ENCODE results near the gene TRAPPC2L.

Gene TRAPPC2L

DNA sequence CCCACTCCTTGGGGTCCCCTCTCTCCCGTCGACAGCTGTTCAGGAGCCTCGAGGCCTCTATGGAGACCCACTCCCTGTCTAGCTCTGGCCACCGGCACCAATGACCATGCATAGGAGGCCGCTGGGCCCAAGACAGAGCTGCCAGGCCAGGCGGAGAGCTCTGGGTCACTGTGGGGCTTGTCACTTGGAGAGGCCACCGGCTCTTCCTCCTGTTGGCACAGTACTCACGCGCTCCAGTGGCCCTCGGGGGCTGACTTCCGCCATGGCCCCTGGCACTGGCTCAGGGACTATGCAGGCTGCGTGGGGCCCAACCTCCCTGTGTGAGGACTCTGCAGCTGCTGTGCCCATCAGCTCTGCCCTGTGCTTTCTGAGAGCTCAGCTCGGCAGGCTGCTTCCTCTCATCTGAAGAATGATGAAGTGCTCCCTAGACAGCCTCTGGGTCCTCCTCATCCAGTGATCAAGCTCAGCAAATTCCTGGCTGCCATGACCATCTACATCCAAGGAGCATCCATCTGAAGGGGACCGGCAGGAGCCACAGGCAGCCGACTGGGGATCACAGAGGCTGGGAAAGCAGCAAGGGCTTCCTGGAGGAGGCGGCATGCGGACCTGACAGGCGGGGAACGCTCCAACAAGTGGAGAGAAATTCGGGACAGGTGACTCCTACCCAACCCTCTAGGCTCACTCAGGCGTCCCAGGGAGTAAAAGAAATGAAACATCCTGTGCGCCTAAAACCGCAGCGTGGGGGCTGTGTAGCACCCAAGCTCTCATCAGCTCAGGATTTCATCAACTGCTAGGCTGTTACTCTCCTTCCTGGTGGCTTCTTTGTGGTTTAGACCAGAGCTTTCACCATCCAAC is 17.0 kb upstream of the TRAPPC2L start:
- FAIRE-seq: no peak

DNA sequence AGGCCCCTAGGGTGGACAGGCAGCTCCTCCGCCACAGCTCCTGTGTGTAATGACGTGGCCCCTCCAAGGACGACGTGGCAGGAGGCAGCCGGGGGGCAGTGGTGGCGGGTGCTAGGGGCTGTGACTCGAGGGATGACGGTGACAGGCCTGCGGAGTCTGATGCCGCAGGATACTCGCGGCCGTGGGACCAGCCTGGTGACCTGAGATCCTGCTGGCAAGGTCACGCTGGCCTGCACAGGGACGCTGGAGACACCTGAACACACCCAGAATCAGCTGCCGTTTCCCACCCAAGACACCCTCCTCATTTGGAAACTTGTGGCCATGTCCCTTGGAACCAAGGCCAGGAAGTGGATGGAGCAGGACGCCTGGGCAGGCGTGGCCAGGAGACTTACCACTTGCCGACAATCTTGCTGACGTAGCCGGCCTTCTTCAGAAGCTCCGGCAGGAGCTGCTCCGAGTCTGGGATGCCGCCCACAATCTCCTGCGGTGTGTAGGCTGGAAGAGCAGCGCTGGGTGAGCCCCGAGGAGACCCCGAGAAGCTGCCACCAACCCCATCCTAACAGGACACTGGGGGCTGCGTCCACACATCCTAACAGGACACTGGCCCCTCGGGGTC is 16.2 kb upstream of the TRAPPC2L start:
- no peak for FAIRE-seq

DNA sequence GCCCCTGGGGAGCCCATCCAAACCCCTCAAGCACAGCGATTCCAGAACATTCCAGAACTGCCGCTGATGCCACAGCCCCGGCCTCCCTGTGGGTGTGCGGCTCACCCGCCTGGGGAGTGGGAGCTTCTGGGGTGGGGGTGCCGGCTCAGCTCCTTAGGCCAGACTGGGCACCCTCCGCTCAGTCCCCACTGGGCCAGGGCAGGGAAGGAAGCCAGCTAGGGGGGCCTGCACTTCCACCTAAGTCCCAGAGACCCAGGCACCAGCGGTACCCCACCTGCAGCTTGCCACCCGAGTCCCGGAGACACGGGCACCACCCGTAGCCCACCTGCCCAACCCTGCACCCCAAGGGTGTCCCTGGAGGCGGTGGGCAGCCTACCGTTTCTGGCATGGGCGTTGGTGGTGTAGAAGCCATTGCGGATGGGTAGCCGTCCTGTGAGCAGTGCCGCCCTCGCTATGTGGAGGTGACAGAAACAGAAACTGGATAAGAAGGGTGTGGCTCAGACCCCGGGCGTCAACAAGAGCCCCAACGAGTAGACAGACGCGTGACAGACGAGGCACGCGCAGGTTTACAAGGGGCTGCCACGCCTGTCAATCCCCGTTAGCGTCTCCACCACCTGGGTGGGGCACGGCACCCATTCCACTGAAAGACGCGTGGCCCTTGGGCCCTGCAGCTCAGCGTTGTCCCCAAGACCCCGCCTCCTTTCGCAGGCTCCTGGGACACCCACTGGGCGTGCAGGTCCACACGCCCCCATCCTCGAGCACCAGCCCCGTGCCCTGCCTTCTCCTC is 15.2 kb upstream of the TRAPPC2L start:
- no peak for FAIRE-seq

DNA sequence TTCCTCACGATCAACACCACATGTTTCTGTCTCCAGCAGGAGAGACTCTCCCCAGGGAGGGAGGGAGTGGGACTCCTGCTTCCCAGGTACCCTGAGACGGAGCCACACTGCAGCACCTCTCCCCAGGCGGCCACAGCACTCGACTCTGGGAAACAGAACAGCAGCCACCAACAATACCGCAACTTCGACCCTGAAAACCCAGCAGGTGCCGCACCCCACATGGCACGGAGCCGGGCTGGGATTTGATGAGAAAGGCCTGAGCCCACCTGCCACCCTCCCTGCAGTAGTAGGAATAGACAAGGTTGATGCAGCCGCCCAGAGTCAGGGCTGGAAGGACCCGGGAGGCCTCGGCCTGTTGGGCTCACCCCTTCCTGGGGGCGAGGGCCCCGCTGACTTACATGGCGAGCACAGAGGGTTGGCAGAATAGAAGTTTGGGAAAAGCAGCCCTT is 14.6 kb upstream of the TRAPPC2L start:
- FAIRE-seq: no peak

DNA sequence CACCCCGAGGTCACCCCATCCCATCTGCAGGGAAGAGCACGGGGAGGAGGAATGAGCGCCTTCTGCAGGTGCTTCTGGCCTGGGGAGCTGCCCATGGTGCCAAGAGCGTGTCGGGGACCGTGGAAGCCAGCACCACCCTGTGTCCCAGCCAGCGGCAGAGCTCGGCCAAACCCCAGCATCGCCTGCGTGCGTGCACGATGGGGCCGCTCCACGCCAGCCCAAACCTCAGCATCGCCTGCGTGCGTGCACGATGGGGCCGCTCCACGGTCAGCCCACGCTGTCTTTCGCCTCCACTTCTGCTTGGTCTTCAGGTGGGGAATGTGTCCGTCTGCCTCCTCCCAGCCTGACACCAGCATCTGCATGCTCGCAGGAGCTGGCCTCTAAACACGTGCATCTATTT is 14.1 kb upstream of the TRAPPC2L start:
- no peak for FAIRE-seq

DNA sequence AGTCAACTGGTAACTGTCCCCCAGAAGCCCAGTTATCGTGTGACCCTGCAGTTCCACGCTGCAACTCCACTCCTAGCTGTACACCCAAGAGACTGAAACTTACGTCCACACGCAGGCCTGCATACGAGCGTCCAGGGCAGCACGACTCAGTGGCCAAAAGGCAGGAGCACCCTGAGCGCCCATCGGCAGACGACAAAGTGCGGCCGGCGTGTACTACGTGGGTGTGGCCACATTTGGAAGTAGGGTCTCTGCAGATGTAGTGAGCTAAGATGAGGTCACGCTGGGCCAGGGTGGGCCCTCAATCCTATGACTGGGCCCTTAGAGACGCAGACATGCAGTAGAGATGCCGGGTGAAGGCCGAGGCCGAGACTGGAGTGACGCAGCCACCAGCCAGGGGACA is 13.7 kb upstream of the TRAPPC2L start:
- no peak for FAIRE-seq

DNA sequence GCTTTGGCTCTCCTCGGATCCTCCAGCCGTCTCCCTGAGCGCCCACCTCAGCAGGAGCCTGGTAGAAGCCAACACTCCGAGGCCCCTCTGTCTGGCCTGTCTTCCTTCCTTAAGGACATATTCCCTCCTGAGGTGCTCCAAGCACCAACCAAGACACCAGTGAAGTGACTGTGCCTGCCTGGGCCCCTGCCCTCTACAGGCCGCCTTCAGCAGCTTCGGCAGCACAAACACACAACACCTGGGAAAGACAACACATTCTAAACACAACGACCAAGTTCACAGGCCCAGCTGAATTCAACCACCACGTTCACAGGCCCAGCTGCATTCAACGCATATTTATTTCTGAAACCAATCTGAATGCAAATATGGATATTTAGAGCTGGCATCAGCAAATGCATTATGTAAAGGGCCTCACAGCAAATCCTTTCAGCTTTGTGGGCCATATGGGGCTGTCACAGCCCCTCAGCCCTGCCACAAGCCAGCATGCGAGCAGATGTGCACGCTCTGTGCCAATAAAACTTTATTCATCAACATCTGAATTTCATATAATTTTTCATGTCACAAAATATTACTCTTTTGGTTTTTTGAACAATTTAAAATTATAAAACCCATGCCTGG is 12.4 kb upstream of the TRAPPC2L start:
- no peak for FAIRE-seq

DNA sequence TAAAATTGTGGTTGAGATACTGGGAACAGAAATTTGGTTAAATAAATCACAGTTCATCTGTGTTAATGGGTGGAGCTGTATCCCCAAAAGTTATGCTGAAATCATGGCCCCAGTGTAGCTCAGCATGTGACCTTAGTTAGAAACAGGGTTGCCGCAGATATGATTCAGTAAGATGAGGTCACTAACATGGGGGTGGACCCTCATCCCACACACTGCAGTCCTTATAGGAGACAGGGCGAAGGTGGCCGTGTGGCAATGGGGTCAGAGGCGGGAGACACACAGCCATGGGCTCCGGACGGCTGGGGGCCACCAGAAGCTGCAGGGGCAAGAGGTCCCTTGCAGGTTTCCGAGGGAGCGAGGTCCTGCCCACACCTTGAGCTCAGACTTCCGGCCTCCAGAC is 10.8 kb upstream of the TRAPPC2L start:
- no peak for FAIRE-seq

DNA sequence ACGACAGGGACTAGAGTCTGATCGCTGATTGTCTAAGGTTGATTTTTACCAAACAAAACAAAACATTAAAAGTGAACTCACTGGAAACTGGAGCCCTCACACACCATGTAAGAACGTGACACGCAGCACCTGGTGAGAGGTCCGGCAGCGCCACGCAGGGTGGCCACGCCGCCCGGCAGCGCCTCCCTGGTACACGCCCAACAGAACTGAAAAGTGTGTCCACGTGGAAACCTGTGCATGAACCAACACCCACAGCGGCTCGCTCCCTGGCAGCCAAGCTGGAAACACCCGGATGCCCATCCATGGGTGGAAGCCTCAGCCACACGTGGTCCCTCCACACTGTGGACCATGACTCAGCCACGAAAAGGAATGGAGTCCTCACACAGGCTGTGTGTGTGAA is 9.3 kb upstream of the TRAPPC2L start:
- no peak for FAIRE-seq

DNA sequence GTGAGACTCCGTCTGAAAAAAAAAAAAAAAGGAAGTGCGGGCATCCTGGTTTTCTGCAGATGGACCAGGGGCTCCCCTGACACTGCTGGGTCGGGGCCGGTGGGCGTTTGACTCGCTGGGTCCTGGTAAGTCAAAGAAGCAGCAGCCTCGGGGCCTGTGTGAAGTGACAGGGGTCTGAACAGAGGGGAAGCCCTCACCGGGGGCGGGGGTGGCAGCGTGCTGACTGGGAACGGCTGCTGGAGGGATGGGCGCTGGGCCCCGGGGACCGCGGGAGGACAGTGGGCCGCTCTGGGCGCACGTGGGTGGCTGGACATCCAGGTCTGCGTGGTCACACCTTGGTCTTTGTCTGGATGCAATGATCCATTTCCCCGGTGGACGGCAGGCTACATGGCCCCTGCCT is 8.4 kb upstream of the TRAPPC2L start:
- FAIRE-seq: no peak

DNA sequence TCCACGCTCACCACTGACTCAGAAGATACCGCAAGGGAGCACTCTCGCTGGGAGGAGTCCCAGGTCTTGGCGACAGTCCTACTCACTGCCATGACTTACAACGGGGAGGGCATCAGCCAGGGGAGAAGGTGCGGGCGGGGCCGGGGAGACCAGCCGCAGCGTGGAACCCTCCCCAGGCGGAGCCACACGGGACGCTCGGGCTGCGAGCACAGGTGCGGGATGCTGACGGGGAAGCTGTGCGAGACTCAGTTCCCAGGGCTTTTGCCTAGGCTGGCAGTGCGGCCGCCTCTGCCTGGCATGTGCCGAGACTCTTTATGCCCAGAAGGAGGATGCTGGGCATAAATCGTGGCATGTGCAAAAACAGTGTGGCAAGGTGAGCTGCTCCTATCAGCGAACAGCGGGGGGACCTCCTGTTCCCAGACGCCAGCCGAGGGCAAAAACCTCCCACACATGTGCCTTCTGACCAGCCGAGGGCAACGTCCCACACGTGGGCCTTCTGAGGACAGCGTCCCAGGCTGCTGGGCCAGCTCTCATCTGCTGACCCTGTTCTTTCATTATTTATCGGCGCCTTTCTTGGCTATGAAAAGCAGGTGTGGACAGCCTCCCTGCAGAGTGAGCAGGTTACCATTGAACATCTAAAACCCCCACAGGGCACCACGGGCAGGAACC is 6.3 kb upstream of the TRAPPC2L start:
- FAIRE-seq: no peak

DNA sequence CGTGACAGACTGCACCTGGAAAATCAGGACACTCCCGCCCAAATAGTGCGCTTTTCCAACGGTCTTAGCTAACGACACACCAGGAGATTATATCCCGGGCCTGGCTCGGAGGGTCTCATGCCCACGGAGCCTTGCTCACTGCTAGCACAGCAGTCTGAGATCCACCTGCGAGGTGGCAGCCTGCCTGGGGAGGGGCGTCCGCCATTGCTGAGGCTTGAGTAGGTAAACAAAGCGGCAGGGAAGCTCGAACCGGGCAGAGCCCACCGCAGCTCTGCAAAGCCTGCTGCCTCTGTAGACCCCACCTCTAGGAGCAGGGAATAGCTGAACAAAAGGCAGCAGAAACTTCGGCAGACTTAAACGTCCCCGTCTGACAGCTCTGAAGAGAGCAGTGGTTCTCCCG is 5.3 kb upstream of the TRAPPC2L start:
- FAIRE-seq: no peak

DNA sequence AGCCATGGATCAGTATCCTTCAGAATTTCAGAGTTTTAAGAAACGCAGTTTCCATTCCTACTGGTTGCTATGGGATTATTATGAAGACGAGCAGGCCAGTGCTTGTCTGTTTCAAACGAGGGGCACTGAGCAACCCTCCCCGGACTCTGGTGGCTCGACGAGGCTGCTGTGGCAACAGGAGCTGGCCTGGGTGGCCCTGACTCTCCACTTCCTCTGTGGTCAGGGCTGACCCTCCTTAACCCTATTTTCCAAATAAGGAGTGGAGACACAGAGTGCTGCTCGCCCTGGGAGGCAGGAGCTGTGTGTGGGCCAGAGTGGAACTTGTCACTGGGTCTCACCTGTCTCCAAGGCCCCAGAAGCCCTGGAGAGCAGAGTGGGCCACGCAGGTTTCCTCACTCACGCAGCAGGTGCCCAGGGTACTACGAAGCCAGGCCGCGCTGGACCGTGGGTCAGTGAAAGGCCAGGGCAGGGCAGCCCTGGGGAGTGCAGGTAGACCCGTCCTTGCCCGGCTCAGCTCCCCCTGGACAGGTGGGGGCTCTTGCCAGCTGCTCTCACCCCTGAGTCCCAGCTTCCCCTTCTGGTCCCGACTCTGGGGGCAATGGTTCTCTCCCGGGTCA is 3.5 kb upstream of the TRAPPC2L start:
- FAIRE-seq: no peak

DNA sequence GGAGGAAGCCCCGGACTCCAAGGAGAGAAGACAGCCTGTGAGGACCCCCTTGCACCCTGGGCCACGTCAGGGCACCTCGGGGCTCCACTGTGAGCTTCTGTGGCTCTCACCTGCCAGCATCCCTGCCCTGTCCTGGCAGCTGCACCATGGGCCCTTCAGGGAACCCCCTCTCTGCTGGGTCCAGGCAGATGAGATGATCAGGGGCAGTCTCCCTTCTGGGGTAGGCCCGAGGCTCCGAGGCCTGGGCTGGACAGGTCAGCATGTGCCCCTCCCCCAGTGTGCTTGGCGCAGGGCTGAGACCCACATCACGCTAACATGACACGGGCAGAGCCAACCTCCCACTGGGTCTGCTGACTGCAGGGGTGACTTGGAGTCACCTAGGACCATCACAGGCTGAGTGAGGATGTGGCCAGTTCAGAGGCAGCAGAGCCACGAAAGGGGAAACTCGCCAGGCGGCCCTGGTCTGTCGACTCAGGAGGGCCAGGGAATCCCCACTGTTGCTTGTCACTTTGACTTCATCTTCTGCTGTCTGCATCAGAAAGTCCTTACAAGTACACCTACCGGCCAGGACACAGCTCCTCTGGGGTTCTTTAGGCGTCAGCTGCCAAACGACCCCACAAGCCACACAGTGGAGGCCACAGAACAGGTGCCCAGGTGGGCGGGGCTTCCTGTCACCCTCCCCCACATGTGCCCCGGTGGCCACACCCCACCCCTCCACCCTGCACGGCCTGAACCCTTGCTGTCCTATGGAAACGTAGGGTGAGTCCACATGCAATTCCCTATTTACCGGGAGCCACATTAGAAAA is 2.4 kb upstream of the TRAPPC2L start:
- FAIRE-seq: no peak

DNA sequence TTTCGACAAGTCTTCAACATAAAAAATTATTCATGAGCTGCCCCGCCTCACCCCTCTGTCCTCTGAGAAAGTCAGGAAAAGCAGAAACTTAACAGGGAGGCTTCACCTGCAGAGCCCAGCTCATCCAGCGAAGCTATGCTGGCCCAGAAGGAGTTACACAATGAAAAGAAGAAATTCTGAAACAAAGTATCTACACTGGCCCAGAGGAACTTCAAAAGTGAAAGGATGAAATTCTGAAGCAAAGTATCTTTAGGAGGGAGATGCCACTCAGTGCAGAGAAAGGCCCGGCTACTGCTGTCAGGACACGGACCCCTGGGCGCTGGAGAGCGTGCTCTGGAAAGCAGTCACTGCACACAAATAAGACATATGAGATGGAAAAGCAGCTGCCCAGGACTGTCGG is 1.8 kb upstream of the TRAPPC2L start:
- FAIRE-seq: no peak

DNA sequence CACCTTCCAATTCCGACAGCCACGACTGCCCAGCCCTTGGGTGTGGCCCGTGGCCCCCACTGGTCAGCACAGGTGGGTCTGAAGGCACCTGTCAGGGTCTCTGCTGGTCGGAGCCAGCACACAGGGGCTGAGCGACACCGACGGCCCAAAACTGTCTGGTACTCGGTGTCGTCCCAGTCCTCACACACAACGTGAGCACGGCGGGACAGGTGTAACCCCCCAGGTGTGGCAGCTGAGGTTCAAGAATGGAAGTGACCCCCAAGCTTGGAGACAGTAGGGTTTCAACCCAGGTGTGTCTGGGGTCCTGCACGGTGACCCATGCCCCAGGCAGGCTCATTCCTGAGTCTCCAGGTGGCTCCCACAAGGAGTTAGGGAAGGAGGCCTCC is 1.2 kb upstream of the TRAPPC2L start:
- no peak for FAIRE-seq

DNA sequence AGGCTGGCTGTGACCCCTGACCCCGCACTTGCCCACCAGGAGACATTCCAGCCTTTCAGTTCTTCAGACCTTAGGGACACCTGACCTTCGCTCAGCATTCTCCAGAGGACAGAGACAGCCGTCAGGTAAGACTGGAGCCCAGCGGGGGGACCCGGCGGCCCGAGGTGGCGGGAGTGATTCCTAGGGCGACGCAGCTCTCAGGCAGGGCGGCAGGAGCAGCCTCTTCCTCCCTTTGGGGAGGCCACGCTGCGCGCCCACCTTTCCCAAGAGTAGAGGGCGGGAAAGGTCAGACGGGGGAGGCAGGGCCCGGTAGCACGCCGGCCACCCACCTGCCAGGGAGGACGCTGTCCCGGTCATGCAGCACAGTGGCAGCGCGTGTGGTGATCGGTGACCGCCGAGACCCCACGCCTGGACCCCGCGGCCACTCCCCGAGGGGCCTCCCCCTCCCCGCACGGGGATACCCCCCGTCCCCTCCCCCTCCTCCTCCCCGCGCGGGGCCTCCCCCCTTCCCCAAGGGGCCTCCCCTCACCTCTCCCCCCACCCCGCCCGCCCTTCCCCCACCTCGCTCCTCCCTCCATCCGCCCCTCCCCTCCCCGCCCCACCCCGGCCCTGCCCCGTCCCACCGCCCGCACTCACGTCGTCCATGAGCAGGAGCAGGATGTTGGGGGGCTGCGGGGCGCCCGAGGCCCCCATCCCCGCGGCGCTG is 652 bp upstream of the TRAPPC2L start:
- FAIRE-seq: no peak

DNA sequence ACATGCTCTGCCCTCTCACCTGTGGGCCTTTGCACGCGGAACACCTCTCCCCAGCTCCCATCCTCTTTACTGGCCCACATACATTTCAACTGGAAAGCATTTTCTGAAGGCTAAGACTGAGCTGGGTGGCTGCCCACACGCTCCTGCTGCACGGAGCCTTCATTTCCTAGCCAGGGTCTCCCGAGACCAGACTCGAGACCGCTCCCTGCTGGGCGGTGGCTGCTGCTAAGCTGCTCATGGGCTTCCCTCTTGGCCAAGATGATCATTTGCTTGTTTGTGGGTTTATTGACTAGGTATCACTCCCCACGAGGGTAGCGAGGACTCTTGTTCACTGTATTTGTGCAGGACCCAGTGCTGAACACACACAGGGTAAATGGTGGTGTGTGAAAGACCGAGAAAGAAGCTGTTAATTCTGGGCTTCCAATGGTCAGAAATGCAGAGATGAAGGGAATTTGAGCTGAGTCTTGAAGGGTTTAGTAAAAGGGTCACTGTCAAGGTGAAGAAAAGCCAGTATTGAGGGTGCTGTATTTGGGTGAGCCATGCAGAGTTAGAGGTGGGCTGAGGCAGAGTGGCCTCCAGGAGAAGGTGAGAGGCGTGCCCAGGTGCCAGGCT is 907 bp downstream of the TRAPPC2L start:
- FAIRE-seq: no peak

DNA sequence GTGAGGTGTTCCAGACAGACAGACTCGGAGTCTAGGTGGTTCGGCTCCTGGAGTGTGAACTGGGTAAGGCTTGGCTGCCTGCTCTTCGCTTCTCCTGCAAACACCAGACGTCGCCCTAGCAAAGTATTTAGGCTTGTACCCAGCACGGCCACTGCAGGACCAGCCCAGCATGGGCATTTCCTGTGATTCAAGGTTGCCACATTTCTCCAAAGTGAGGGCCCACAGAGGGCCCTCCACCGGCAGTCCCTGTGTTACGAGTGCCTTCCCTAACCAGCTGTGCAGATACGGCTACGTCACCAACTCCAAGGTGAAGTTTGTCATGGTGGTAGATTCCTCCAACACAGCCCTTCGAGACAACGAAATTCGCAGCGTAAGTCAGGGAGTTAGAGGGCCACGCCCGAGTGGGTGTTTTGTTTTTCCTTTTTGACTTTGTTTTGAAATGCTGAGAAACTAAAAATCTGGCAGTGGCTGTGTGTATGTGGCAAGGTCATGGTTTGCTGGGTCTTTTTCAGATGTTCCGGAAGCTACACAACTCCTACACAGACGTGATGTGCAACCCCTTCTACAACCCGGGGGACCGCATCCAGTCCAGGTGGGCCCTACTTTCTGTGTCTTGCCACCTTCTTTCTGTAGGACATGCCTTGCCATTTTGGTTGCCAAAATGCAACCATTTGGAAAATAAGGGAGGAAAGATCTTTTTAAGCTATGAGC is 2.6 kb downstream of the TRAPPC2L start:
- FAIRE-seq: no peak

DNA sequence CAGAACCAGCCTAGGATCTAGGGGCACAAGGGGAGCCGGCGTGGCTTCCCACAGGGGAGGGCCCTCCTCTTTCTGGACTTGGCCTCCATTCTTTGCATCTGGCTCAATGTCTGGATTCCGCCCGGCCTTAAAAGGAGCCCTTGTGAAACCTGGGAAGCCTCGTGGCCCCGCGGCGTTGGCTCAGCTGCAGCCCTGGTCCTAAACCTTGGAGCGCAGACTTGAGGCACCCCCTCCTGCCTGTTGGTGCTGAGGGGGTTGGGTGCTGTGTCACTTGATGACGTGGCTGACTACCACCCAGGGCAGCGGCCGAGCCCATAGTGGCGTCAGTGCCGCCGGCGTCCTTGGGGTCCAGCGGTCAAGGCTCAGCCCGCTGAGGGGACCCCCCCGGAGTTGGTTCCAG is 4.4 kb downstream of the TRAPPC2L start:
- no peak for FAIRE-seq

All from endometrium (tissue), 2 donors.